Measurements from ENCODE around the gene CCDC167.
"Not testable (repeated sequence)": the region's sequence is repeated elsewhere in the genome, so short reads cannot be mapped to it uniquely, and the experiment has no call there.

The CCDC167 gene

GRCh38 chr6:37460805-37461204 lies 38.9 kb downstream of the CCDC167 start:
- DNase-seq: no peak

- no peak for DNase-seq
Measured at GRCh38 chr6:37459981-37460800, 39.5 kb downstream of the CCDC167 start.

GRCh38 chr6:37456816-37457560 lies 42.7 kb downstream of the CCDC167 start:
- DNase-seq: no peak

- DNase-seq: no peak
Measured at GRCh38 chr6:37456126-37456525, 43.6 kb downstream of the CCDC167 start.

GRCh38 chr6:37454420-37455140 lies 45.1 kb downstream of the CCDC167 start:
- DNase-seq: no peak

- DNase-seq: no peak
Measured at GRCh38 chr6:37452522-37452921, 47.2 kb downstream of the CCDC167 start.

GRCh38 chr6:37451441-37452193 lies 48.1 kb downstream of the CCDC167 start:
- DNase-seq: no peak

- DNase-seq: no peak
Measured at GRCh38 chr6:37449984-37450383, 49.7 kb downstream of the CCDC167 start.

- not testable (repeated sequence) for DNase-seq
Measured at GRCh38 chr6:37443216-37443542, 56.5 kb downstream of the CCDC167 start.

- no peak for DNase-seq
Measured at GRCh38 chr6:37442416-37443215, 57.1 kb downstream of the CCDC167 start.

- DNase-seq: no peak
Measured at GRCh38 chr6:37441651-37442050, 58.0 kb downstream of the CCDC167 start.

GRCh38 chr6:37438930-37439329 lies 60.8 kb downstream of the CCDC167 start:
- no peak for DNase-seq

- DNase-seq: no peak
Measured at GRCh38 chr6:37435816-37436215, 63.9 kb downstream of the CCDC167 start.

GRCh38 chr6:37435373-37435772 lies 64.3 kb downstream of the CCDC167 start:
- DNase-seq: no peak

GRCh38 chr6:37433657-37434271 lies 65.9 kb downstream of the CCDC167 start:
- peak; percentile 11 for DNase-seq
